OCI-LY3 (cell line): ENCODE results near the gene OR4A16.
A peak's percentile ranks its signal among the peaks of the same experiment; 100 is the strongest.

ENCODE experiments used
- H2AFZ ChIP-seq: fragments of 200-600, 300-600 bp; shearing (Covaris generic); 2 replicates; pipeline ENCODE4 v1.6.0; 2014; ENCODE audit warnings: antibody characterized with exemption, low read depth, low read length
- H3K27ac ChIP-seq: fragments of 200-600, 300-600 bp; sonication (generic); 2 replicates; pipeline ENCODE4 v1.5.1; 2014; ENCODE audit warnings: mild to moderate bottlenecking, low read length, moderate library complexity, mixed read lengths
- H3K27me3 ChIP-seq: fragments of 200-600, 300-600 bp; sonication (generic); 2 replicates; pipeline ENCODE4 v1.6.1; 2014; ENCODE audit warnings: low read depth, low read length, mixed read lengths
- H3K36me3 ChIP-seq: fragments of 200-600, 300-600 bp; sonication (generic); replicated peaks from 2 replicates; pipeline ENCODE3; 2014; ENCODE audit warnings: low read depth, low read length, mixed read lengths
- H3K4me1 ChIP-seq: fragments of 300-600, 200-600 bp; sonication (generic); 2 replicates; pipeline ENCODE4 v1.6.1; 2014; ENCODE audit warnings: low read length, mixed read lengths
- H3K4me2 ChIP-seq: fragments of 200-600, 300-600 bp; sonication (generic); 2 replicates; pipeline ENCODE4 v1.6.1; 2014; ENCODE audit warnings: low read length, mixed read lengths
- H3K4me3 ChIP-seq: fragments of 300-600, 200-600 bp; sonication (generic); 2 replicates; pipeline ENCODE4 v1.5.1; 2014; ENCODE audit warnings: antibody characterized with exemption, mild to moderate bottlenecking, low read length, moderate library complexity
- H3K79me2 ChIP-seq: fragments of 300-600, 200-600 bp; shearing (Covaris generic); 2 replicates; pipeline ENCODE4 v1.6.1; 2014; ENCODE audit warnings: mild to moderate bottlenecking, low read length, mixed read lengths
- H3K9ac ChIP-seq: fragments of 300-600, 200-600 bp; shearing (Covaris generic); 2 replicates; pipeline ENCODE4 v1.6.0; 2014; ENCODE audit warnings: mild to moderate bottlenecking, low read length, moderate library complexity
- H3K9me3 ChIP-seq: fragments of 200-600, 300-600 bp; shearing (Covaris generic); 2 replicates; pipeline ENCODE4 v1.6.1; 2014; ENCODE audit warnings: low read length, mixed read lengths; ENCODE audit not compliant: insufficient read depth
- H4K20me1 ChIP-seq: fragments of 200-600, 300-600 bp; sonication (generic); 2 replicates; pipeline ENCODE4 v1.6.1; 2016; ENCODE audit warnings: low read length, mixed read lengths; ENCODE audit not compliant: insufficient read depth
- CTCF ChIP-seq: fragments of 200-600, 300-600 bp; sonication (generic); IDR thresholded peaks from 2 replicates; pipeline ENCODE4 v1.5.1; 2014; ENCODE audit warnings: antibody characterized with exemption, low read length, low read depth
- EZH2phosphoT487 ChIP-seq: fragments of 200-600 bp; shearing (Covaris generic); IDR thresholded peaks from 2 replicates; pipeline ENCODE4 v1.6.1; 2018; ENCODE audit warnings: antibody characterized with exemption, mixed run types, low read depth

The OR4A16 gene

GRCh38 chr11:55357560-55358184 lies 14.7 kb downstream of the OR4A16 start:
- Histone ChIP-seq H3K4me1 (peaks cover 7% of the 10 kb centered on the region), H3K4me2 (no peak overlapping the region), H3K27me3 (no peaks in the 10 kb centered on the region), H3K79me2 (no peaks in the 10 kb centered on the region), H4K20me1 (no peaks in the 10 kb centered on the region), H3K4me3 (no peak overlapping the region), H3K36me3 (no peaks in the 10 kb centered on the region), H3K27ac (no peak overlapping the region), H2AFZ (peak overlapping the region; percentile 89; the same call in 1 of the 2 replicates), H3K9me3 (no peaks in the 10 kb centered on the region), H3K9ac (no peak overlapping the region)
- peak; percentile 80 for TF ChIP-seq CTCF
- no peak for TF ChIP-seq EZH2phosphoT487

- H3K4me3 ChIP-seq, result no peak within 1 kb of the TSS
- H3K4me1 ChIP-seq, result no peaks in the 10 kb centered on the region
- no peaks in the 10 kb centered on the region for H3K36me3 ChIP-seq
- H3K79me2 ChIP-seq, result no peaks in the 10 kb centered on the region
- no peak within 1 kb of the TSS for H3K9ac ChIP-seq
- H3K27me3 ChIP-seq, result no peaks in the 10 kb centered on the region
- no peak within 1 kb of the TSS for H3K27ac ChIP-seq
- H3K9me3 ChIP-seq, result peaks cover 5% of the 10 kb centered on the region; the same call in 1 of the 2 replicates
- H4K20me1 ChIP-seq, result no peaks in the 10 kb centered on the region
- TF ChIP-seq CTCF (no peak), EZH2phosphoT487 (no peak)
- H2AFZ ChIP-seq, result no peak within 1 kb of the TSS
- no peak within 1 kb of the TSS for H3K4me2 ChIP-seq
Measured at GRCh38 chr11:55367674-55368073, 24.7 kb downstream of the OR4A16 start, which contains the start of gene OR4A15. TSS of gene OR4A15 (plus strand) at chr11:55367974. CDS start at chr11:55367974, 0 bp downstream.
